Left renal cortex interstitium (tissue), 4 donors: Measurements from ENCODE around the gene PCCB. TPM values are rescaled to one million over a fixed set of nuclear protein-coding genes. Genes with fewer than 3 reads are reported as not detected.
"Not testable (repeated sequence)": the region's sequence is repeated elsewhere in the genome, so short reads cannot be mapped to it uniquely, and the experiment has no call there.

ENCODE experiments used
- DNase-seq, 4 donors: peaks; one replicate each; pipeline ENCODE4 v3.0.0-alpha.2; 2013; ENCODE audit warnings: low read depth in 4 of 4, low spot score in 2 of 4, missing footprints in 1 of 4
- polyA plus RNA-seq, 4 donors: library from polyadenylated mRNA; unstranded; fragments of 120-200 nt; gene quantifications; one replicate each; pipeline ENCODE4 v1.2.1, GENCODE V29; 2013; ENCODE audit not compliant: insufficient read length in 4 of 4

PCCB gene
- polyA plus RNA-seq, 4 donors = 58.3 to 84.9 (median 60.0) TPM

- DNase-seq = no peak
These were observed 61.1 kb downstream of the PCCB start for GRCh38 chr3:136311261-136311660.

DNA sequence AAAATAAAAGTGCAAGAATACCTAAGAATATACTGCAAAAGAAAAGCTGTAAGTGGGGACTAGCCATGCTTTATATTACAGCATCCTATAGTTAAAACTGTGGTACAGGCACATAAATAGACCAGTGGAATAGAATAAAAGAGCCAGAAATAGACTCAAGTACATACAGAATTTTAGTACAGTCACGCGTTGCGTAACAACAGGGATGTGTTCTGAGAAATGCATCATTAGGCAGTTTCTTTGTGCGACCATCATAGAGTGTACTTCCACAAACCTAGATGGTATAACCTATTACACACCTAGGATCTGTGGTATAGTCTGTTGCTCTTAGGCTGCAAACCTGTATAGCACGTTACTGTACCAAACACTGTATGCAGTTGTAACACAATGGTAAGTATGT lies 61.8 kb downstream of the PCCB start:
- DNase-seq = no peak

- no peak for DNase-seq
These were observed 76.2 kb downstream of the PCCB start for GRCh38 chr3:136326316-136326715.

DNA sequence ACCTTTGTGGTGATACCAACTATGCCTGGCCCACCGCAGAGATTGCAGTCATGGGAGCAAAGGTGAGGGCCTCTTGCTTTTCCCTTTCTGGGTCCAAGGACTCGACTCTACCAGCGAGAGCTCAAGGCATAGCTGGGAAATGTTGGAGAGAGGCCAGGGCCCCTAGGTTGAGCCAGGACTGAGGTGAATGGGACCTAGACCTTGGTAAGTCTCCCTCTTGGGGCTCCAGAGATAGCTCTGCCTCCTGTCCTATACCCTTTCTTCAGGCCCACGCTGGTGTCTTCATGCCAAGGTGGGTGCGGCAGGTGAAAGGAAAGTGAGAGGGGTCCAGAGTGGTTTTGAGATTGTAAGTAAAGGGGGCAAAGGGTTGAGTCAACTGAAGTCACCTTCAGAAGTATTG lies 77.5 kb downstream of the PCCB start:
- no peak for DNase-seq

GRCh38 chr3:136329593-136329992 lies 79.5 kb downstream of the PCCB start:
- DNase-seq = no peak

DNA sequence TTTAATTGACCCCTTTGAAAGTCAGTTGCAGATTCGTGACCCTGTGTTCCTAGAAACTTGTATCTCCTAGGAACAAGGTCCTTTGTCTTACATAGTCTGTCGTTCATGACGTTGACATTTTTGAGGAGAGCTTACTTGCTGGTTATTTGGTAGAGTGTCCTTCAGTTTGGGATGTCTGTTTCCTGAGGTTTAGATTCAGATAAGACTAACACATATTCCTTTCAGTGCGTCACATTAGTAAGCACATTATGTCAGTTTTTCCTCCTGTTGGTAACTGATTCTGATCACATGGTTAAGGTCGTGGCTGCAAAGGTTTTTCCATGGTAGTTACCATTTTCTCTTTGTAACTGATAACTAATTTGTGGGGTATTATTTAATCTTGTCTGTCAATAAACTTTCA lies 80.8 kb downstream of the PCCB start:
- no peak for DNase-seq

GRCh38 chr3:136332302-136332701 lies 82.2 kb downstream of the PCCB start:
- DNase-seq = no peak

DNA sequence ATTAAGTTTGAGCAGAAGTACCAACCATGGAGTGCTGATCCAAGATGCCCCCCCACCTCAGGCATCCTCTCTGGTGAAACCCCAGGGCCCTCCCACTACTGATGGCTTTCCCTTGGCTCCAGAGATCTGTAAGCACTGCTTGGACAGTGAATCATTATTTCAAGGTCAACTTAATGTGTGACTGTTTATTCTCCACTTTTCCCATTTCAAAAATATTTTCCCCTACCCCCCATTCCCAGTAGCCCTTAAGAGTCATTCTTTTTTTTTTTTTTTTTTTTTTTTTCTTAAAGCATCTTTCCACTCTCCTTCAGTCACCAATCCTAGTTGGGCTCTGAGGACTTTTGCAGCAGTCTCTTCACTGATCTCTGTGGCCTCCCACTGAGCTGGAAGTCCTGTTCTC lies 82.6 kb downstream of the PCCB start:
- DNase-seq = no peak

DNA sequence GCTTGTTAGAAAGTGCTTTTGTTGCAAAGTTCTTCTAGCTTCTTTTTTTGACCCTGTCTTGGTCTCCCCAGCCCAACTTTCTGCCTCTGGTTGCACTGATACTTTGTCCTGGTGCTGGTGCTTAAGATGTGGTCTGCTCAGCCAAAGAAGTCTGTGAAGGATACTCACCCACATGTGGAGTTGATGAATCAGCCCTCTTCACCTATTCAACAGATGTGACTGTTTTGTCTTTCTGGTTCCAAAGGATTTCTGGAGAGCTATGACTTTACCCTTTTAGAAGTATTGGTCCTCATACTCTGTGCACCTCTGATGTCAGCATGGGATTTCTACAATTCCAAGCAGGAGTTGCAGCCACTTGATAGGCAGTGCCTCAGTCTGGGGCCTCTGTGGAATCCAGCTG lies 84.1 kb downstream of the PCCB start:
- DNase-seq = no peak

DNA sequence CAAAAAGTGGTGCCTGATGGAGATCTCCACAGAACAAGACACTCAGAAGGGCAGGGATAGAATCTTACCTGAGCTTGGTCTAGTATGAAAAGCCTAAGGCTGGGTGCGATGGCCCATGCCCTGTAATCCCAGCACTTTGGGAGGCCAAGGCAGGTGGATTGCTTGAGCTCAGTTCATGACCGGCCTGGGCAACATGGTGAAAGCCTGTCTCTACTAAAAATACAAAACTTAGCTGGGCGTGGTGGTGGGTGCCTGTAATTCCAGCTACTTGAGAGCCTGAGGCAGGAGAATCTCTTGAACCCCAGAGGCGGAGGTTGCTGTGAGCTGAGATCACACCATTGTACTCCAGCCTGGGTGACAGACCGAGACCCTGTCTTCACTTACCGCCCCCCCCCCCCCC lies 84.6 kb downstream of the PCCB start:
- DNase-seq = not testable (repeated sequence)

DNA sequence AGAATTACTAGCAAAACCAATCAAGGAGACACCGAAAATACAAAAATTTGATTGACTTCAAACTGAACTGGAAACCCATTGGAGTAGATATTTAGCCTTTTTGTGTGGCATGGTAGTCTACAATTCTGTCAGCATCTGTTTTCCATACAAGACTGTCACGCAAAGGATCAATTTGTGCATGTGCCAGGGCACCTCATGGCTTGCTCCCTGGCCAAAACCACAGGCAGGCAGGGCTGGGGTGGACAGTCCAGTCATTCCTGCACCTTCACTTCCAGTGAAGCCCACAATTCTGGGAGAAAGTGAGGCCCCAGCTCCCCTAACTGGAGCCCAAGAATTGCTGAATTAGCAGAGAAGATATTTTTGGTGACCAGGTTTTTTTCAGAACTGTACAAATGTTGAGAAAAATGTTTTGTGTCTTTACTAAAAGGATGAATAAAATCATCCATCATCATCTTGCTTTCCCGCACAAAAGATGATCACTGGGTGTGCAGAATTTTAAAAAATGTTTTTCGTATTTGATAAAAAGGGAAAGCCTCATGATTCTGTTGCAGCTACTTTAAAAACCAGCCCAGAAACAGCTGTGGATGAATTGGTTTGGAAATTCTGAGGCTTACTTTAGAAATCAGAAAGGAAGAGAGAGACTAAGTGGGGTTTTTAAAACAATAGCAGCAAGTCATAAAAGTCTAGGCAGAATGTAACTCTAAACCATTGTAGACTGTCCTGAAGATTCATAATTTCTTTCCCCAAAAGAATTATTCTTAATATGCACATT lies 86.4 kb downstream of the PCCB start:
- DNase-seq = no peak

DNA sequence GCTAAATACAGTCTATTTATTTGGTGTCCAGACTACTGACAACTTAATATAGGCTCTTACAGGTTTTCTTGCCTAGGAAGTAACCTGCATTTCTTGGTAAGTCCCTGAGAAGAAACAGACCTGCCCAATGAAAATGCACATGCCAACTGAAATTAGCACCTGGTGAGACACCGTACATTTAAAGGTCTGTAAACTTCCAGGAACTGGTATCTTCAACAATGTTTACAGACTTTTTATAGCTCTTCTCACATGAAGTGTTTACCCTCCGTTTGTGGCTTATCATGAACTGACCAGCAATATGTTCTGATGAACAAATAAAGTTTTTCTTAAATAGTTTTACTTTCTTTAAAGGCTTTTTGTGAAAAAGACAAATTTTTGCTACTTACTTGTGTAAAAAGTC lies 93.3 kb downstream of the PCCB start:
- no peak for DNase-seq

DNA sequence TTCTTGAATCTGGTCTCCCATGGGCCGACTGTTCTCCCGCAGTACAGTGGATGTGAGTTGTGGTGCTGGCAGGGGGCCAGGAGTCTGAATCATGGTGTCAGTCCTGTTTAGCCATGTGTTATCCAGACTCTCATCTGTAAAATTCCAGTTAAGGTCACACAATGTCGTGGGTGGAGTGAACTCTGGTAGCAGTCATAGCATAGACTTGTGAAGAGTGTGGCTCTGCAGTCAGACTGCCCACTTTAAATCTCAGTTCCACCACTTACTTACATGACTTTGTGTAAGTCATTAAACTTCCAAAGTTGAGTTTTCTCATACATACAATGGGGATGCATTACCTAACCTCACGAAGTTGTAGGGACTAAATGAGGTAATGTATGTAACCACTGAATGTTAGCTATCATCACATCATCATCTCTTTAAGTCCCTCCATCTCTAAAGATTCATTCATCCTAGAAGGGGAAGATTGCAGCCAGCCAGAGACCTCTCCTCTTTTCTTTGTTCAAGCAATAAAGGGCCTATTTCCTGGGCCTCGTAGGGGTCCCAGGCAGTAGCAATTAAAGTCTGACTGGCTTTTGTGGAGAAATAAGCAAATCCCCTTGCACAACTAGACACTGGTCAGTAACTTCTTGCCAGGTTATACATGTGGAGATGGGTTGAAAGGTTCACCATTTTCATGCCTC lies 93.9 kb downstream of the PCCB start:
- no peak for DNase-seq

- no peak for DNase-seq
These were observed 96.3 kb downstream of the PCCB start for GRCh38 chr3:136346486-136346885.

DNA sequence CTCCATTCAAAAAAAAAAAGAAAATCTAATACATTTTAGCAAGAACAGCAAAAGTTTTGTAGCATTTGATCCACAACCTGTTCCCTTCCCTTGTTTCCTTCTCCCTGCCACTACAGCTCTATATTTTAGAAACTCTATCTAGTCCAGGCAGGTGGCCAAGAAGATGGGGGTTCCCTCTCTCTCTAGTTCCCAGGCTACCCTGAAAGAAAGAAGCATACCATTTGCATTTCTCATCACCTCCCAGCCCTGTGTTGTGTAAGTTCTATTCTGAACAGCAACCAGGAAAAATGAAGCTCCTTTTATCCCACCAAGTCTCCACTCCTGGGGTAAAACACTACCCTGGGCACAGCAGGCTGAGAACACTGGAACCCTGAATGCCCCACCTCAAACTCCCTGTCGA lies 100.0 kb downstream of the PCCB start:
- no peak for DNase-seq

DNA sequence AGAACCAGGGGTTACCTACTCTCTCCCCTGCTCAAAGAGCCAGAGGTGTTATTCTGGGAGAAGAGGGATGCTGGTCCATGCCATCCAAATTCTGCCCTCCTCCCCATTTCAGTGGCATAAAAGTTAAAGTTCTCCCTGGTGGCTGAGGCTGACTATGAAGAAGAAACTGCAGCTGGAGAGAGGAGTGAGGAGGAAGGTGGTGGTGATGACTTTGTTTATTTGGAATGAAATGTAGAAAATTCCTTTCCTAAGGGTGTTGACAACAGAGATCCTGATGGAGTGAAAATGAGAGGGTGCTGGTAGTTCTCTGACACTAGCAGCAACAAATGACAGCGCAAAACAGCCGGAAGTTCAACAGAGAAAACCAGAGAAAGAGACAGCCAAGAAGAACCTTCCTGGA lies 100.4 kb downstream of the PCCB start:
- DNase-seq = no peak

- no peak for DNase-seq
These were observed 101.2 kb downstream of the PCCB start for GRCh38 chr3:136351351-136351750.

- DNase-seq = no peak
These were observed 101.8 kb downstream of the PCCB start for GRCh38 chr3:136351905-136352304.

GRCh38 chr3:136353461-136353860 lies 103.3 kb downstream of the PCCB start:
- no peak for DNase-seq

- DNase-seq = no peak
These were observed 116.1 kb downstream of the PCCB start for GRCh38 chr3:136366289-136366688.

GRCh38 chr3:136375800-136376199 lies 125.7 kb downstream of the PCCB start:
- DNase-seq = not testable (repeated sequence)

GRCh38 chr3:136377508-136377907 lies 127.4 kb downstream of the PCCB start:
- no peak for DNase-seq
